Embryonic facial prominence (tissue), 1 donor: ENCODE measurements around the gene VKORC1.

Source experiments
- DNase-seq: peaks from one replicate; pipeline ENCODE4 v3.0.0-alpha.2; 2016; ENCODE audit errors: extremely low spot score

Gene VKORC1

DNA sequence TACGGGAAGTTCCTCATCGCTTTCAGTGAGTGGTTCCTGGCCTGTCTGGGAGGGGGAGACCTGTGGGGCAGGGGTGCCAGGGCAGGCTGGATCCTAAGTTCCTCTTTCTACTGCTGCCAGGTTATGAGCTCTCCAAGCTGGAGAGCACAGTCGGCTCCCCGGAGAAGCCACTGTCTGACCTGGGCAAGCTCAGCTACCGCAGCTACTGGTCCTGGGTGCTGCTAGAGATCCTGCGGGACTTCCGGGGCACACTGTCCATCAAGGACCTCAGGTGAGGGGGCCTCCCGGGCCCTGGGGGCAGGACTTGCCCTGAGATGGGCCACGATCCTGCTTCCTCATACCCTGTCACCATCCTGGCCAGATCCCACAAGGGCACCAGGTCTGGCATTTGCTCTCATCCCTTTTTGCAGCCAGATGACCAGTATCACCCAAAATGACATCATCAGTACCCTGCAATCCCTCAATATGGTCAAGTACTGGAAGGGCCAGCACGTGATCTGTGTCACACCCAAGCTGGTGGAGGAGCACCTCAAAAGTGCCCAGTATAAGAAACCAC lies 35.8 kb upstream of the VKORC1 start:
- no peak for DNase-seq

DNA sequence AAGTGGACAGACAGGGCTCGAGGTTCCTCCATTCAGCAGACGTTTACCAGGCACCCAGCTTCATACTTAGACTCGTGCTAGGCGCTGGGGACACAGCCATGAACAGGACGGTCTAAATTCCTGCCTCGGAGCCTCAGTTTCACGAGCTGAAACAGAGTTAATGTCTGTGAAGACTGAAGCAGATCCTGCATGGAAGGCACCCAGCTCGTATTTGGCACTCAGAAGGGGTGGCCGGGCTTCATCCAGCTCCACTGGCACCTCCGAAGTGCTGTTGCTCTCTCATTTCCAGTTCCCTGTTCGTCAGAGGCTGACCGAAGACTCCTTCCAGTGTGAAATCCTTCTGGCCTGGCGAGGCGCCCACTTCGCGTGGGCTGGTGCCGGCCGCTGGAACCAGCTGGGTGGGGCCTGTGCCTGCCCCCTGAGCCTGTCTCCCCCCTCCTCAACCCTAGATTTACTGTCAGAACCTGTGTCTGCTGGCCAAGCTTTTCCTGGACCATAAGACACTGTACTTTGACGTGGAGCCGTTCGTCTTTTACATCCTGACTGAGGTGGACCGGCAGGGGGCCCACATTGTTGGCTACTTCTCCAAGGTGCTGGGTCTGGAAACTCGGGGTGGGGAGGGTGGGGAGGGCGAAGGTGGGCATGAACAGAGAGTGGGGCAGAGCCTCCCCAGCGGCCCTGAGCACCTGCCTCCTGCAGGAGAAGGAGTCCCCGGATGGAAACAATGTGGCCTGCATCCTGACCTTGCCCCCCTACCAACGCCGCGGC lies 35.2 kb upstream of the VKORC1 start:
- no peak for DNase-seq

DNA sequence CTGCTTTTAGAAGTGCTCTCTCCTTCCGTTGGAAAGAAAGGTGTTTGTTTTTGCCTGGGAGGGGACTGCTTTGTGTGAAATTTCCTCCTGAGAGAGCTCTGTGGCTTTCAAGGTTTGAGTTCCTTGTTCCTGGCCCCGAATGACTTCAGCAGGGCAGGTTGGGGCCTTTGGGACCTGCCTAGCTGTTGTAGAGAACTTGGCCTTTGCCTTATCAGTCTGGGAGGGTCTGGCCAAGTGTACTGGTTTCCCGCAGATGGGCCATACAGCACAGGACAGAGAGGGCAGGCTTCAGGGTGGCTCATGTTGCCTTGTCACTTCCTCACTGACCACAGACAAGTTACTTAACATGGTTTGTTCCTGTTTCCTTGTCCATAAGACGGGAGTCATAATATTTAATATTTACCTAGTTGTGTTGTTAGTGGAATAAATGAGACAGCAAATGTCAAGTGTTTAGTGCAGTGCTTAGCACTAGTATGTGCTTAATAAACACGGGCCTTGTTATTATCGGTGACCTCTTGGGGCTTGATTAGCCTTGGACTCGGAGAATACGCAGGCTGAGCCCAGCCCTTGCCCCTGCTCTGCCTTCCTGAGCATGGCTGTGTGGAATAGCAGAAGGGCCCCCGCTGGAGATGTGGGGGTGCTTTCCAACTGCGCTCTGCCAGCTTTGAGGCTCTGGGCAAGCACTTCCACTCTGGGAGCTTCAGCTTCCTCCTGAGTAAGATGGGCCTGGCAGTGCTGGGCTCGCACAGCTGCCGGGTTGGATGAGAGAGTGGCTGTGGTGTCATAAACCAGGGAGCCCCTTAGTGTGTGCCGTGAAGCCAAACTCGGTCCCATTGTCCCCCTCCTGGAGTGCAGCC lies 34.3 kb upstream of the VKORC1 start:
- DNase-seq = no peak

DNA sequence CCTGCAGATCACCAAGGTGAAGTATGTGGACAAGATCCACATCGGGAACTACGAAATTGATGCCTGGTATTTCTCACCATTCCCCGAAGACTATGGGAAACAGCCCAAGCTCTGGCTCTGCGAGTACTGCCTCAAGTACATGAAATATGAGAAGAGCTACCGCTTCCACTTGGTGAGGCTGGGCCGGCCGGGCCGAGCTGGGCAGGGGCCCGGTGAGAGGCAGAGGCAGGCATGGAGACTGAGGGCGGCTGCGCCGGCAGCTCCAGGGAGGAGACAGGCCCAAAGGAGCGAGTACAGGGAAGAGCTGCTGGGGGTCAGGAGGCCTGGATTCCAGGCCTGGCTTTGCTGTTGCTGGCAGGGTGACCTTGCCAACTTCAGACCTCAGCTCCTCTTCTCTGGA lies 32.6 kb upstream of the VKORC1 start:
- DNase-seq = no peak

DNA sequence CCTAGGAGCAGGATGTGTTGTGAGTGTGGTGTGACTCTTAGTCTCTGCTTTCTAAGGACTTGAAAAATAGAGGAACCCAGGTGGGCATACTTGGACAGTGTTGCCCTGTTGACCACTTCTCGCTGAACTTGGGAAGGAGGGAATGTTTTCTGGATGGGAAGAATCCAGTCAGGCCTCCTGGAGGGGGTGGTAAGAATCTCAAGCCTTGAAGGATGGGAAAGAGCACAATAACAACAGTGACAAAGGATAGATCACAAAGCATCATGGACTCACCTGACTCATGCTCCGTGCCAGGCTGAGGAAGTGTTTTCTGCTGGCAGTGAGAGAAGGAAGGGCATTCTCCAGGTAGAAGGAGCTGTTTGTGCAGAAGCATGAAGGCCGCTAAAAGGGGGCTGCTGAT lies 31.2 kb upstream of the VKORC1 start:
- DNase-seq = no peak

DNA sequence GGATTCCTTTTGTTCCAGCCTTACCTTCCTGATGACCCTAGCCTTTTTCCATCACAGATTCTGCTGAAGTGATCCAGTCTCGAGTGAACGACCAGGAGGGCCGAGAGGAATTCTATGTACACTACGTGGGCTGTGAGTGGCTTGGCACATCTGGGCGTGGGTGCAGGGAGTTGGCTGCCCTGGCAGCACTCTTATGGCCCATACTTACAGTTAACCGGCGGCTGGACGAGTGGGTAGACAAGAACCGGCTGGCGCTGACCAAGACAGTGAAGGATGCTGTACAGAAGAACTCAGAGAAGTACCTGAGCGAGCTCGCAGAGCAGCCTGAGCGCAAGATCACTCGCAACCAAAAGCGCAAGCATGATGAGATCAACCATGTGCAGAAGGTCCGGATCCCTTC lies 25.5 kb upstream of the VKORC1 start:
- DNase-seq = no peak

DNA sequence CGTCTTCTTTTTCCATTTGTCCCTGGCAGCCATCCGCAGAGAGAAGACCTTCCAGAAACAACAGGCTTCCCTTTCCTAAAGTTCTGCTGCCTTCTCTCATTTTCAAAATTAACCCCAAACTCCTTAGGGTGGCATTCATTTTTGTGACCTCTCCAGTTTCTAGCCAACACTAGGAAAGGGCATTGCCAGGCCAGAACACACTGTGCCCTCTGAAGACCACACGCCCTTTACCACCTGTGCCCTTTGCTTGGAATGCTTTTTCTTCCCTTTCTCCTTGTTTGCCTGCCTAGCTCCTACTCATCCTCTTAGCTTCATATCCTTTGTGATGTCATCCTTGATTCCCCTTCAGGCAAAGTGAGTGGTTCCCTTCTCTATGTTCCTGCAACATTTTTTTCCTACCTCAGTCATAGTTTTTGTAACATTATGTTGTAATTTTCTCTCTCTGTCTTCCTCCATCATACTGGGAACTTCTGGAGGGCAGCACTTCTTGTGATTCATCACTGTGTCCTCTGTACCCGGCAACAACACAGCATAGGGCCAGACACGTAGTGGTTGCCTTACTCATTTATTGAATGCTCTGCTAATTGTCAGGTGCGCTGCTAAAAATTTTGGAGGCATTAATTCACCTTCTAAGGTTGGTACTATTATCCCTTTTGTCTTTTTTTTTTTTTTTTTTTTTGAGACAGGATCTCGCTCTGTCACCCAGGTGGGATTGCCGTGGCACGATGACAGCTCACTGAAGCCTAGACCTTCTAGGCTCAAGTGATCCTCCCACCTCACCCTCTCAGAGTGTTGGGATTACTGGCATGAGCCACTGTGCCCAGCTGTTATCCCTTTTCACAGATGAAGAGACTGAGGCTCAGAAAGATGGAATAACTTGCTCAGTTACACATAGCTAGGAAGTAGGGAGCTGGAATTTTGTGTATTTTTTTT lies 23.9 kb upstream of the VKORC1 start:
- DNase-seq = no peak

DNA sequence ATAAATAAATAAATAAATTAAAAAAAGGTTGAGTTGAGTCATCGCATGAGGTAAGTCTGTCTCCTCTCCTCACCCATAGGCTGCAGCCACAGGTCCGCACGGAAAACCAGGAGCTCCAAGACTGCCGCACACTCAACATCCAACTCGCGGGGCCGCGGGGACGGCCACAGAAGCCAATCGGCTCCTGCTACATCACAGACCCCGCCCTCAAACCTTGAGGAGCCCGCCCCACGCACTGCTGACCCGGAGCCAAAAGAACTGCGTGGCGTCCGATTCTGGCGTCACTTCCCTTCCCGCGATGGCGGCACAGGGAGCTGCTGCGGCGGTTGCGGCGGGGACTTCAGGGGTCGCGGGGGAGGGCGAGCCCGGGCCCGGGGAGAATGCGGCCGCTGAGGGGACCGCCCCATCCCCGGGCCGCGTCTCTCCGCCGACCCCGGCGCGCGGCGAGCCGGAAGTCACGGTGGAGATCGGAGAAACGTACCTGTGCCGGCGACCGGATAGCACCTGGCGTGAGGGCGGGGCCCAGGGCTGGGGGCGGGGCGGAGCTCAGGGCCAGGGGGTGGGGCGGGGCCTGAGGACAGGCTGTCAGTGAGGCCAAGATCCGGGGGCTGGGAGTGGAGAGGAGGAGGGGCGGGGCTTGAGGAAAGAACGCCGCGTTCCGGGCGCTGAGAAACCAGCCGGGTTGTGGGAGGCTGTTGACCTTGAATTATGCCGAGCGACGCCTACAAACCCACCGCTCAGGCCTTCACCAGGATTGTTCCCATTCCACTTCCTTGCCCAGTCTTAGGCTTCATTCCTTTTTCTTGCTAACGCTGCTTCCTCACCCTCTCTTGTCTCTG lies 23.0 kb upstream of the VKORC1 start, which contains the start of gene KAT8:
Gene KAT8 (plus strand): TSS at position 281 of the 839 bp plus-strand sequence. CDS start 18 bp downstream, at position 299.
- peak; percentile 96 for DNase-seq

DNA sequence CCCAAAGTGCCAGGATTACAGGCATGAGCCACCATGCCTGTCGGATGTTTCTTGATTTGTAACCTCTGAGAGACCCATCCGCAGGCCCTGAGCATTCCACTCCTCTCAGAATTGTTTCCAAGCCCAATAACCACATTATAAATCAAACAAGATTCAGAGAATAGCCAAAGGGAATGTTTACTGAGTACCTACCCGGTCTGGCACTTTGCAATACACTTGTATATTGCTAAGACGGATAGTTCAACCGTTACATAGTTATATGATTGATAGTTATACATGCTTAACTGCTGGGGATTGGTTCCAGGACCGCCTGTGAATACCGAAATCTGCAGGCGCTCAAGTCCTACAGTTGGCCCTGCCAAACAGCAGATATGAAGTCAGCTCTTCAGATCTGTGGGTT lies 19.9 kb upstream of the VKORC1 start:
- DNase-seq = no peak

DNA sequence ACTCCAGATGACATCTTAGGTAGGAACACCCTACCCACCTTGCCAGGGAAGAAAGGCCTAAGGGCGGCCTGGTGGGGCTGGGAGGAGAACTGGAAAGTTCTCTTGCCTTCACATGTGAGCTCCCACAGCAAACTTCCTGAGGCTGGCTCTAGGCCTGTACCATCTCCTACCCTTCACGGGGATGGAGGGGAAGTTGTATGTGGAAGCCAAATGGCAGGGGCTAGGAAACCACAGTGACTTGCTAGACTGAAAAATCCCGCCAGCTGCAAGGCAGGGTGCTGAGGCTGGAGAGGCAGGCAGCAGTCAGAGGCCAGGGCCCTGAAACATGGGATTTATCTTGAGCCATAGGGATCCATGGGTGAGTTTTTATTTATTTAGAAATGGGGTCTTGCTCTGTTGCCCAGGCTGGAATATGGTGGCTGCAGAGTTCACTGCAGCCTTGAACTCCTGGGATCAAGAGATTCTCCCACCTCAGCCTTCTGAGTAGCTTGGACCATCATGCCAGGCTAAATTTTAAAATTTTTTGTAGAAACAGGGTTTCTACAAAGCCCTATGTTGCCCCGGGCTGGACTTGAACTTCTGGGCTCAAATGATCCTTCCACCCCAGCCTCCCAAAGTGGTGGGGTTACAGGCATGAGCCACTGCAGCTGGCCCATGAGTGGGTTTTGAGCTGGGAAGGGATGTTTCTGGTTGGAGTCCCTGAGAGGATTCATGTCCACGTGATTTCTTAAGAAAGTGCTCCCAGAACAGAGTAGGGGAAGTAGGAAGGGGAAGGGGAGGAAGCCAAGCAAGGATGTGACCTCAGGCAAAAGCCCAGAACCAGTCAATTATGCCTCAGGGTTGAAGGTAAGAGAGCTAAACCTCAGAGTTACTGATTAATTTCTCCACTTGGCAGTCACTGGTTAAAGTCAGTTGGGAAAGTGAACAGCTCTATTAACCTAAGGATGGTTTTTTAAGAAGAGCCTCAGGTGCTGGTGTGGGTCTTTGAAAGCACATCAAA lies 18.8 kb upstream of the VKORC1 start:
- no peak for DNase-seq

DNA sequence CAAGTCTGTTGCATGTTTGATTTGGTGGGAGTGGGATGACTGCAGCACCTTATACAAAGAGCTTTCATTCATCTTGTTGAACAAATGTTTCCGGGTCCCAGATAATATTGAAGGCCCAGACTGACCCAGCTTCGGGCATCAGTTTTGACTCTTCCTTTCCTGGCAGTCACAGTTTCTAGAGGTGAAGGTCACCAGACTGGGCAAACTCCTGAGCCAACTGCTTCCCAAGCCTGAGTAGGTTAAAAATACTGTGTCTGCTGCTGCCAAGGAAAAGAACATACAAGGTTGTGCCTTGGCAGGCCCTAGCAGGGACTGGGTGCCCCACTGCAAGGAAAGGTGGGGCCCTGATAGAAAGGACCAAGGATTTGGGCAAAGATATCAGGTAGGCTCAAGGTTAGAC lies 18.1 kb upstream of the VKORC1 start:
- no peak for DNase-seq

DNA sequence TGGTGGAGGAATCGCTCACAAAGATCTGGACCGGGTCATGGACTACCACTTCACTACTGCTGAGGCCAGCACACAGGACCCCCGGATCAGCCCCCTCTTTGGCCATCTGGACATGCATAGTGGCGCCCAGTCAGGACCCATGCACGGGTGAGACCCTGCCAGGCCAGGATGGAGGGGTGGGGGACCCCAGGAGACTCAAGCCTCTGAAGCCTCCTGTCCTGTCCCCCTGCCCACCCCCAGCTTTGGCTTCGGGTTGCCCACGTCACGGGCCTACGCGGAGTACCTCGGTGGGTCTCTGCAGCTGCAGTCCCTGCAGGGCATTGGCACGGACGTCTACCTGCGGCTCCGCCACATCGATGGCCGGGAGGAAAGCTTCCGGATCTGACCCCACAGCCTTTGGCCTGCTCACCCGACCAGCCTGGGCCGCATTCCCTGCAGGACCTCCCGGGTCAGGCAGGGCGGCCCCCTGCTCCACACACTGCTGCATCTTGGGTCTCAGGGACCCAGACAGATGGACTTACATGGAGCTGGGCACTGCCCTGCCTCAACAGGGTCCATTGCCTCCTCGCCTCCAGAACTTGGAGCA lies 17.4 kb upstream of the VKORC1 start:
- no peak for DNase-seq

DNA sequence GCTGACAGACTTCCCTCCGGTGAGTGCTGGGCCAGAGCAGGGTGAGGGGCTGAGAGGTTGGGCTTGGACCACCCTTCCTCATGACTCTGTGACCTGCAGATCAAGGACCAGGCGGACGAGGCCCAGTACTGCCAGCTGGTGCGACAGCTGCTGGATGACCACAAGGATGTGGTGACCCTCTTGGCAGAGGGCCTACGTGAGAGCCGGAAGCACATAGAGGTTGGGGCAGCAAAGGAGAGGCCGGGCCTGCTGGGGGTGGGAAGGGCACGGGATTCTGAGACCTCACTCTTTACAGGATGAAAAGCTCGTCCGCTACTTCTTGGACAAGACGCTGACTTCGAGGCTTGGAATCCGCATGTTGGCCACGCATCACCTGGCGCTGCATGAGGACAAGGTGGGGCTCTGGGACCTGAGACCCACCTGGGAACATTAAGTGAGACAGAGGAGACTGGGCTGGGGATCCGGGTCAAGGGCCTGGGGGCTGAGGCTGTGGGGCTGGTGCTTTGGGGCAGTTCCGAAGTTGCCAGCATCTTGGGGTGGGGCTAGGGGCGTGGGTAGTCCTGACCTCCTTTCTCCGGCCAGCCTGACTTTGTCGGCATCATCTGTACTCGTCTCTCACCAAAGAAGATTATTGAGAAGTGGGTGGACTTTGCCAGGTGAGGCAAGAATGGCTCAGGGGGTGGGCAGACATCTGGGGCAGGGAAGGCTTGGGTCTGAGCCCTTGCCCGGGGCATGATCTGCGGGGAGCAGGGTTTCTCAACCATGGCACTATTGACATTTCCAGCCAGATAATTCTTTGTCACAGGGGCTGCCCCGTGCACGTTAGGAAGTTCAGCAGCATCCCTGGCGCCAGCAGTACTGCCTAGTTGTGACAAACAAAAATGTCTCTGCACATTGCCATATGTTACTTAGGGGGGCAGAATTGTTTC lies 15.8 kb upstream of the VKORC1 start:
- no peak for DNase-seq

DNA sequence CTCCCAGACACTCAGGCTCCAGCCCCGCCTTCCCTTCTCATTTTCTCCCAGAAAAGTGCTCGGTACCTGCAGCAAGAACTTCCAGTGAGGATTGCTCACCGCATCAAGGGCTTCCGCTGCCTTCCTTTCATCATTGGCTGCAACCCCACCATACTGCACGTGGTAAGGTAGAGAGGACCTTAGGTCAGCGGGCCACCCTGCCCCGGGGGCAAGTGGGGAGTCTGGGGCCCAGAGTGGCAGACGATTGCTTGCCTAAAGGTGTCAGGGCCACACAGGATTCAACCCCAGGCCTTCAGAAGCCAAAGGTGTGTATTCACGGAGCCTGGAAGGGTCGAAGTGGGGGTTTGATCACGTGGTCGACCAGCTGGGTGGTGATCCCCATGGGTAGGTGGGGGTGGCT lies 15.0 kb upstream of the VKORC1 start:
- no peak for DNase-seq

DNA sequence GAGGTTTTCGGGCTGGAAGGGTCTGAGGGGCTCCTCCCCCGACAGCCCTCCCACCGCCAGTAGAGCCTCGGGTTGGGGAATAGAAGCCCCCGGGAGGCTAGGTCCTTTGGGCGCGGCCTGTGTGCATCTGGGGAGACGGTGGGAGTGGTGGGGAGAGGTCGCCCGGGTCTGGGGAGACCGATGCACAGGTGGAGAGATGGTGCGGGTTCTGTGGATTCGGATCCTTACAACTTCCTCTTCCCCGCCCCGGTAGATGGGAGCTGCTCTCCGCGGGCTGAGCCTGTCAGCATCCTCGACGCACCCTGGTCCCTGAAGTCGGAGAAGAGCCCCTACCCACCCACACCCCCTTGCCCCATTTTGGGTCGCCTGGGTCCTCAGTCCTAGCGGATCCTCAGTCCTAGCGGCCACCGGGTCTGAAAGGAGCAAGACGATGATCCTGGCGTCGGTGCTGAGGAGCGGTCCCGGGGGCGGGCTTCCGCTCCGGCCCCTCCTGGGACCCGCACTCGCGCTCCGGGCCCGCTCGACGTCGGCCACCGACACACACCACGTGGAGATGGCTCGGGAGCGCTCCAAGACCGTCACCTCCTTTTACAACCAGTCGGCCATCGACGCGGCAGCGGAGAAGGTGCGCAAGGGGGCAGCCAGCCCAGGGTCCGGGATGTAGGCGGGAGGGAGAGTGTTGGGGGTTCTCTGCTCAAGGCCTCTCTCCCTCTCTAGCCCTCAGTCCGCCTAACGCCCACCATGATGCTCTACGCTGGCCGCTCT lies 14.4 kb upstream of the VKORC1 start:
- no peak for DNase-seq

DNA sequence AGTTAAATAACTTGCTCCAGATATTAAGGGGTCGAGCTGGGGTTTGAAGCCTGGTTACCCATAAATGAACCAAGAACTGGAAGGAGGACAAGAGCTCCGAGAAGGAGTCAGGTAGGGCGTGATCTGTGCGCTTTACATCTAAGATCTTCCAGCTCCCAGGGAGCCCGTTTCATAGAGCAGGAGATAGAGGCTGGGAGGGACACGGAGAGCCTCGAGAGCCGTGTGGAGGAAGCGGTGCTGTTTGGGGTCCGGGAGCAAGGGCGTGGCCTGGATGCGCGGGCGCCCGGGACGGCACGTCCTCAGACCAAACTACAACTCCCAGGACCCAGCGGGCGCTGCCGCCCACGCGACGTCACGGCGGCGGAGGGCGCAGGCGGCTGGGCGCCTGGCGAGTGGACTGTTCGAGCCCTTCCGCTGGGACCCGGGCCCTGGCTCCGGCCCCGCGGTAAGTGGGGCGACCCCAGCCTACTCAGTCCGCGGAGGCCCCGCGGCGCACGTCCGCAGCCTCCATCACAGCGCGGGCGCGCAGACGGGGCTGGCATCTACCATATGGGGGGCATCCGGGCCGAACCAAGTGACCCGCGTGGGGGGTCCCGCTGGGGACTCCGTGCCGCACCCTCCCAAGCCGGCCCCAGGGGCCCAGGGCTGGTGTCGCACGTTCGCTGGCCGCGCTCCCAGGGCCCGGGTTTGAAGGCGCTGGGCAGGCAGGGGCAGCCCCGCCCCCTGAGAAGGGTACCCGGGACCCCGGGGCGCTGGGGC lies 13.6 kb upstream of the VKORC1 start, which contains the start of gene BCKDK:
Gene BCKDK (plus strand): TSS at position 352 of the 759 bp plus-strand sequence. CDS start 838 bp downstream, outside the sequence.
- DNase-seq = no peak
